Suprapubic skin (tissue), 4 donors: ENCODE data around the gene IL27RA. TPM values are rescaled to one million over a fixed set of nuclear protein-coding genes. Genes with fewer than 3 reads are reported as not detected.
A peak's percentile ranks its signal among the peaks of the same experiment; 100 is the strongest.

ENCODE experiments used
- DNase-seq, 2 donors: peaks; one replicate each; pipeline ENCODE4 v3.0.0-alpha.2; 2019; ENCODE audit warnings: low spot score in 2 of 2
- H3K27ac ChIP-seq: fragments of 200-600 bp; sonication (generic); one replicate; pipeline ENCODE4 v1.5.1; 2019
- H3K27me3 ChIP-seq: fragments of 200-600 bp; sonication (generic); one replicate; pipeline ENCODE4 v1.5.1; 2019
- H3K36me3 ChIP-seq: fragments of 200-600 bp; sonication (generic); one replicate; pipeline ENCODE4 v1.5.1; 2019
- H3K4me1 ChIP-seq: fragments of 200-600 bp; sonication (generic); one replicate; pipeline ENCODE4 v1.5.1; 2019
- H3K4me3 ChIP-seq: fragments of 200-600 bp; sonication (generic); one replicate; pipeline ENCODE4 v1.5.1; 2019; ENCODE audit warnings: mild to moderate bottlenecking
- H3K9me3 ChIP-seq: fragments of 200-600 bp; sonication (generic); one replicate; pipeline ENCODE4 v1.5.1; 2019
- EP300 ChIP-seq: sonication (generic); formaldehyde crosslinking; IDR thresholded peaks from one replicate; pipeline ENCODE4 v1.6.1; 2017; ENCODE audit warnings: antibody characterized with exemption
- POLR2A ChIP-seq, 2 donors: fragments of 450-650 bp; IDR thresholded peaks; one replicate each; pipeline ENCODE4 v1.6.1; 2017; ENCODE audit warnings: antibody characterized with exemption in 2 of 2, mild to moderate bottlenecking in 2 of 2, moderate library complexity in 2 of 2
- POLR2AphosphoS5 ChIP-seq, 3 donors: sonication (generic); formaldehyde crosslinking; IDR thresholded peaks; one replicate each; pipeline ENCODE4 v1.6.1; 2017; ENCODE audit warnings: antibody characterized with exemption in 3 of 3
- WGBS: methylation state at CpG from one replicate; pipeline ENCODE4 v1.1.5; 2018; 5-methylcytosine and 5-hydroxymethylcytosine counted together
- total RNA-seq, 4 donors: library from RNA; depleted of rRNA; stranded (reverse); fragments of >200 nt; gene quantifications; one replicate each; pipeline ENCODE4 v1.1.0, GENCODE V29; 2016
- TF ChIP-seq, protein P1 (sequence below), 2 donors: fragments of 200-600 bp in 1 of 2; fragments of 450-650 bp in 1 of 2; sonication (generic) in 1 of 2; IDR thresholded peaks; one replicate each; pipeline ENCODE4 v1.5.1; 2016 to 2019; ENCODE audit warnings: antibody characterized with exemption in 2 of 2, mild to moderate bottlenecking in 1 of 2, moderate library complexity in 1 of 2

Gene IL27RA
- total RNA-seq, 4 donors from 2014 or later, result 0.76 to 2.5 (median 1.5) TPM

GRCh38 chr19:14091081-14091812 is 59.7 kb downstream of the IL27RA start:
- no peak for TF ChIP-seq EP300
- TF ChIP-seq, protein P1, sequence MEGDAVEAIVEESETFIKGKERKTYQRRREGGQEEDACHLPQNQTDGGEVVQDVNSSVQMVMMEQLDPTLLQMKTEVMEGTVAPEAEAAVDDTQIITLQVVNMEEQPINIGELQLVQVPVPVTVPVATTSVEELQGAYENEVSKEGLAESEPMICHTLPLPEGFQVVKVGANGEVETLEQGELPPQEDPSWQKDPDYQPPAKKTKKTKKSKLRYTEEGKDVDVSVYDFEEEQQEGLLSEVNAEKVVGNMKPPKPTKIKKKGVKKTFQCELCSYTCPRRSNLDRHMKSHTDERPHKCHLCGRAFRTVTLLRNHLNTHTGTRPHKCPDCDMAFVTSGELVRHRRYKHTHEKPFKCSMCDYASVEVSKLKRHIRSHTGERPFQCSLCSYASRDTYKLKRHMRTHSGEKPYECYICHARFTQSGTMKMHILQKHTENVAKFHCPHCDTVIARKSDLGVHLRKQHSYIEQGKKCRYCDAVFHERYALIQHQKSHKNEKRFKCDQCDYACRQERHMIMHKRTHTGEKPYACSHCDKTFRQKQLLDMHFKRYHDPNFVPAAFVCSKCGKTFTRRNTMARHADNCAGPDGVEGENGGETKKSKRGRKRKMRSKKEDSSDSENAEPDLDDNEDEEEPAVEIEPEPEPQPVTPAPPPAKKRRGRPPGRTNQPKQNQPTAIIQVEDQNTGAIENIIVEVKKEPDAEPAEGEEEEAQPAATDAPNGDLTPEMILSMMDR (IDR thresholded peaks at IDR 0.05), result no peak
- peak in 2 of 3 donors; percentile 10 to 18 for TF ChIP-seq POLR2AphosphoS5 (IDR thresholded peaks at IDR 0.05)
- TF ChIP-seq POLR2A (IDR thresholded peaks at IDR 0.05), result peak in 1 of 2 donors; percentile 18
- peak overlapping the region; percentile 92 for H3K4me3 ChIP-seq
- H3K36me3 ChIP-seq, result peaks cover 11% of the 10 kb centered on the region
- no peaks in the 10 kb centered on the region for H3K27me3 ChIP-seq
- peak in 1 of 2 donors; percentile 82 for DNase-seq
- WGBS, result 2% methylated on average over 12 of the region's 72 CpGs
- peak overlapping the region; percentile 91 for H3K27ac ChIP-seq
- no peaks in the 10 kb centered on the region for H3K9me3 ChIP-seq
- H3K4me1 ChIP-seq, result peaks cover 23% of the 10 kb centered on the region

DNA sequence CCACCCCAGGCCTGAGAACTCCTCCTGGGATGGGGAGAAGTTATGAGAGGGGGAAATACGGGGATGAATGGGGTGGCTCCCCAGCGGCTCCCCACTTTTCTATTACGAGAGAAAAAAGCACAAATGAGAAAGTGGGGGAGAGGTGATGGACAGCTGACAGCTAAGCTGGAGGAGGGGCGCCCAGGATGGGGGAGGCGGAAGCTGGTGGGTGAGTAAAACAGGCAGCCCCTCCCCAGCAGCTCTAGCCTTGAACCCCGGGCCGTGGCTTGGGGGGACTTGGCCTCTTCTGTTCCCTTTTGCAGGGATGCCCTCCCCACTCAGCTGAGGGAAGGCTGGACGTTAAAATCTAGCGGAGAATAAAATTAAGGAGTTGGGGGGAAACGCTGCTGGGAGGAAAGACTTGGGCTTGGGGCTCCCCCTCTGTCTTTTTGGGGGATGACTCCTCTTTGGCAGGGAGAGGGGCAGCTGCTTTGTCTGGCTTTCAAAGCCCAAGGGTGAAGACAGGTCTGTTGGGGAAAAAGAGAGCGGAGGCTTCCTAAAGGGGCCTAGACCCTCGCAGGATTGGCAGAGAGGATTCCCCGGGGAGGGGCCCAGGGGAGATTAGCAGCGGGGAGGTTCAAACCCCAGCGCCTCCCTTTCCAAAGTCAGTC is 60.4 kb downstream of the IL27RA start:
- Histone ChIP-seq H3K36me3 (peaks cover 15% of the 10 kb centered on the region), H3K27me3 (no peaks in the 10 kb centered on the region), H3K4me1 (peaks cover 23% of the 10 kb centered on the region), H3K27ac (peak overlapping the region; percentile 91), H3K4me3 (peak overlapping the region; percentile 92), H3K9me3 (no peaks in the 10 kb centered on the region)
- peak in 1 of 2 donors; percentile 66 for DNase-seq
- WGBS, result 15% methylated on average over 15 of the region's 15 CpGs
- no peak for TF ChIP-seq POLR2AphosphoS5 (IDR thresholded peaks at IDR 0.05)
- TF ChIP-seq EP300, result no peak
- TF ChIP-seq, protein P1 (IDR thresholded peaks at IDR 0.05), result no peak
- TF ChIP-seq POLR2A (IDR thresholded peaks at IDR 0.05), result no peak

DNA sequence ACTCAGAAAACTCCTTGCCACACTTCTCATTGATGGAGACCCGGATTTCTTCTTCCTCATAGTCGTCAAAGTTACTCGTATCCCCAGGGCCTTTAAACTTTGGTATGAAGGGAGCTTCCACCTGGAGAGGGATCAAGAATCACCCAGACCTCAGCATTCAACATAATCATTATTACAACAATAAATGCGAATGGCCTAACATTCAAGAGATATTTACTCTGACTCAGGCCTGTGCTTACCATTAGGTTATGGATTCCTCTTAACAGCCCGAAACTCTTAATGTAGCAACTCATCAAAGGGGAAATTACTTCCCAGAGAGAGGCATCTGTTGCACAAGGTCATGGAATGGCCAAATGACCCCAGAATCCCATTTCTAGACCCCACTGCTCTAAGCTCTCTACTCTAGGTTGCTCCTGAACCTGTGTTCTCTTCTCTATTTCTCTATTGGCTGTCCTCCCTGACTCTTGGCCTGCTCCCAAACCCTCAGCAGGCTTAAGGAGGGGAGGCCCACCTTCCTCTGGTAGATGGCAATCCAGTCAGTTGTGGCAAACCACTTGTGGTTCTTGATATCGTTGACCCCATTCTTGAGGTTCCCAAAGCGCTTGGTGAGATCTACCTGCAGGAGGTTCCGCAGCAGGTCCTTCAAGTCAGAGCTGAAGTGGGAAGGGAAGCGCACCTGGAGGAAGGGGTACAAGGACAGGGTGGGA is 61.7 kb downstream of the IL27RA start:
- Histone ChIP-seq H3K4me1 (peaks cover 23% of the 10 kb centered on the region), H3K4me3 (no peak overlapping the region), H3K36me3 (peaks cover 21% of the 10 kb centered on the region), H3K27me3 (no peaks in the 10 kb centered on the region), H3K9me3 (no peaks in the 10 kb centered on the region), H3K27ac (no peak overlapping the region)
- 99% methylated on average over 9 of the region's 9 CpGs for WGBS
- no peak for DNase-seq
- no peak for TF ChIP-seq POLR2A (IDR thresholded peaks at IDR 0.05)
- TF ChIP-seq EP300, result no peak
- TF ChIP-seq, protein P1 (IDR thresholded peaks at IDR 0.05), result no peak
- TF ChIP-seq POLR2AphosphoS5 (IDR thresholded peaks at IDR 0.05), result no peak

DNA sequence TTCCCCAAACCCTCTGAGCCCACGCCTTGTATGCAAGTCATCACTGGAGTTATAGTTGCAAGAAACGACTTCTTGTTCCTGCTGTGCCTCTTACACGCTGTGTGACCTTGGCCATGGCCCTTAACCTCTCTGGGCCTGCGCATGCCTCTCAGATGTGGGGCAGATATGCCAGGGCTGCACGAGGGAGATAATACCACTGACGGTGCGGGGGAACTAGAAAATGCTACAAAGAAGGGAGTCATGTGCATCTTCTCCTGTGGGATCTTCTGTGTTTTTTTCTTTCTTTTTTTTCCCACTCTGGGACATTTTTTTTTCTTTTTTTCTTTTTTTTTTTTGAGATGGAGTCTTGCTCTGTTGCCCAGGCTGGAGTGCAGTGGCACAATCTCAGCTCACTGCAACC is 63.3 kb downstream of the IL27RA start:
- H3K27ac ChIP-seq, result no peak overlapping the region
- TF ChIP-seq POLR2A (IDR thresholded peaks at IDR 0.05), result no peak
- TF ChIP-seq POLR2AphosphoS5 (IDR thresholded peaks at IDR 0.05), result no peak
- TF ChIP-seq EP300, result no peak
- TF ChIP-seq, protein P1 (IDR thresholded peaks at IDR 0.05), result no peak
- H3K4me3 ChIP-seq, result no peak overlapping the region
- 85% methylated on average over 7 of the region's 7 CpGs for WGBS
- peaks cover 14% of the 10 kb centered on the region for H3K4me1 ChIP-seq
- no peak for DNase-seq
- H3K9me3 ChIP-seq, result no peaks in the 10 kb centered on the region
- H3K27me3 ChIP-seq, result no peaks in the 10 kb centered on the region
- H3K36me3 ChIP-seq, result peaks cover 21% of the 10 kb centered on the region
